Hepatocyte (in vitro differentiated cells): ENCODE data around the gene GGT6. TPM values are rescaled to one million over a fixed set of nuclear protein-coding genes. Genes with fewer than 3 reads are reported as not detected.
"Not testable (repeated sequence)": the region's sequence is repeated elsewhere in the genome, so short reads cannot be mapped to it uniquely, and the experiment has no call there.

Experiments
- DNase-seq: peaks from one replicate; pipeline ENCODE4 v3.0.0-alpha.2; 2016; ENCODE audit warnings: low spot score
- H2AFZ ChIP-seq: fragments of 200-600 bp; sonication (generic); 2 replicates; pipeline ENCODE4 v1.6.0; 2016; ENCODE audit warnings: antibody characterized with exemption, mild to moderate bottlenecking
- H3K27ac ChIP-seq: fragments of 200-600 bp; sonication (generic); 2 replicates; pipeline ENCODE4 v1.5.1; 2016; ENCODE audit warnings: mild to moderate bottlenecking
- H3K27me3 ChIP-seq: fragments of 200-600 bp; sonication (generic); 2 replicates; pipeline ENCODE4 v1.6.1; 2016
- H3K36me3 ChIP-seq: fragments of 200-600 bp; sonication (generic); replicated peaks from 2 replicates; pipeline ENCODE4 v1.5.1; 2016; ENCODE audit warnings: low read depth; ENCODE audit not compliant: insufficient read depth
- H3K4me1 ChIP-seq: fragments of 200-600 bp; sonication (generic); 2 replicates; pipeline ENCODE4 v1.5.1; 2016; ENCODE audit warnings: mild to moderate bottlenecking, moderate library complexity; ENCODE audit not compliant: insufficient read depth
- H3K4me2 ChIP-seq: fragments of 200-600 bp; sonication (generic); 2 replicates; pipeline ENCODE4 v1.6.0; 2016
- H3K4me3 ChIP-seq: fragments of 200-600 bp; sonication (generic); 2 replicates; pipeline ENCODE4 v1.5.1; 2016; ENCODE audit warnings: mild to moderate bottlenecking
- H3K79me2 ChIP-seq: fragments of 200-600 bp; sonication (generic); 2 replicates; pipeline ENCODE4 v1.6.0; 2017; ENCODE audit warnings: mild to moderate bottlenecking
- H3K9me2 ChIP-seq: fragments of 200-600 bp; sonication (generic); replicated peaks from 2 replicates; pipeline ENCODE4 v1.6.0; 2017; ENCODE audit warnings: mild to moderate bottlenecking; ENCODE audit not compliant: insufficient read depth
- H3K9me3 ChIP-seq: fragments of 200-600 bp; sonication (generic); 2 replicates; pipeline ENCODE4 v1.5.1; 2016; ENCODE audit warnings: low read depth, mild to moderate bottlenecking
- H4K20me1 ChIP-seq: fragments of 200-600 bp; sonication (generic); 2 replicates; pipeline ENCODE4 v1.6.0; 2016; ENCODE audit warnings: mild to moderate bottlenecking; ENCODE audit not compliant: insufficient read depth, poor library complexity, severe bottlenecking
- EZH2 ChIP-seq: fragments of 200-600 bp; sonication (generic); IDR thresholded peaks from 2 replicates; pipeline ENCODE4 v1.6.1; 2016; ENCODE audit warnings: antibody characterized with exemption, mild to moderate bottlenecking, borderline replicate concordance
- EZH2phosphoT487 ChIP-seq: fragments of 200-600 bp; sonication (generic); IDR thresholded peaks from one replicate; pipeline ENCODE4 v1.6.1; 2018; ENCODE audit warnings: antibody characterized with exemption, mild to moderate bottlenecking, low read depth, moderate library complexity; ENCODE audit not compliant: unreplicated experiment, severe bottlenecking
- WGBS: methylation state at CpG from one replicate; pipeline ENCODE4 v1.1.6; 2016; ENCODE audit warnings: low lambda C conversion rate; ENCODE audit errors: missing lambda C conversion rate; 5-methylcytosine and 5-hydroxymethylcytosine counted together
- polyA plus RNA-seq: library from polyadenylated mRNA; unstranded; fragments of >200 nt; fragmentation: Nextera tagmentation; extraction: Ambion mirVana; gene quantifications from 2 replicates; pipeline ENCODE4 v1.2.1, GENCODE V29; 2016
- total RNA-seq: library from RNA; depleted of rRNA; stranded (reverse); fragments of >200 nt; gene quantifications from 2 replicates; pipeline ENCODE4 v1.2.3, GENCODE V29; 2014
- TF ChIP-seq, protein P1 (sequence below): fragments of 200-600 bp; sonication (generic); IDR thresholded peaks from 2 replicates; pipeline ENCODE4 v1.5.1; 2016; ENCODE audit warnings: antibody characterized with exemption, mild to moderate bottlenecking; ENCODE audit not compliant: poor library complexity

The GGT6 gene
- total and polyA plus RNA-seq, 2 experiments from 2014 or later: not detected

DNA sequence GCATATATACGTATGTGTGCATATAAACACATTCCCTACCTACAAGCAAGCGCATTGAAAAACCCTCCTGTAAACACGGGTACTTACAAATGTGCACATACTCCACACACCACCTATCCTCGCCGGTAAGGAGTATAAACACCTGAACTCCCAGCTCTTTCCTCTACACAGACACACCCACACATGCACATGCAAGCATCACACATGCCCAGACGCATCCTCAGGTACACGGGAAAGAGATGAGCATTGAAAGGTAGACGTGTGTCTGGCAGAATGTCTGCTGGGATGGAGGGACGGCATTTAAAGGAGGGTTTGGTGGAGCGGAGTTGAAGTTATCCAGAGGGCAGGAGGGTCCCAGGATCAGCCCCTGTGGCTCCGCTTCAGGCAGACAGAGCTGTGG lies 19.3 kb upstream of the GGT6 start:
- Histone ChIP-seq H3K4me2 (no peak overlapping the region), H3K27ac (no peak overlapping the region), H3K36me3 (no peaks in the 10 kb centered on the region), H3K4me1 (peaks cover 30% of the 10 kb centered on the region), H3K27me3 (no peaks in the 10 kb centered on the region), H3K9me3 (no peaks in the 10 kb centered on the region), H2AFZ (no peak overlapping the region), H4K20me1 (no peaks in the 10 kb centered on the region), H3K9me2 (no peaks in the 10 kb centered on the region), H3K4me3 (no peak overlapping the region), H3K79me2 (peaks cover 16% of the 10 kb centered on the region)
- DNase-seq: no peak
- WGBS: 91% methylated on average over 11 of the region's 11 CpGs
- TF ChIP-seq, protein P1, sequence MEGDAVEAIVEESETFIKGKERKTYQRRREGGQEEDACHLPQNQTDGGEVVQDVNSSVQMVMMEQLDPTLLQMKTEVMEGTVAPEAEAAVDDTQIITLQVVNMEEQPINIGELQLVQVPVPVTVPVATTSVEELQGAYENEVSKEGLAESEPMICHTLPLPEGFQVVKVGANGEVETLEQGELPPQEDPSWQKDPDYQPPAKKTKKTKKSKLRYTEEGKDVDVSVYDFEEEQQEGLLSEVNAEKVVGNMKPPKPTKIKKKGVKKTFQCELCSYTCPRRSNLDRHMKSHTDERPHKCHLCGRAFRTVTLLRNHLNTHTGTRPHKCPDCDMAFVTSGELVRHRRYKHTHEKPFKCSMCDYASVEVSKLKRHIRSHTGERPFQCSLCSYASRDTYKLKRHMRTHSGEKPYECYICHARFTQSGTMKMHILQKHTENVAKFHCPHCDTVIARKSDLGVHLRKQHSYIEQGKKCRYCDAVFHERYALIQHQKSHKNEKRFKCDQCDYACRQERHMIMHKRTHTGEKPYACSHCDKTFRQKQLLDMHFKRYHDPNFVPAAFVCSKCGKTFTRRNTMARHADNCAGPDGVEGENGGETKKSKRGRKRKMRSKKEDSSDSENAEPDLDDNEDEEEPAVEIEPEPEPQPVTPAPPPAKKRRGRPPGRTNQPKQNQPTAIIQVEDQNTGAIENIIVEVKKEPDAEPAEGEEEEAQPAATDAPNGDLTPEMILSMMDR: no peak
- no peak for TF ChIP-seq EZH2
- no peak for TF ChIP-seq EZH2phosphoT487

DNA sequence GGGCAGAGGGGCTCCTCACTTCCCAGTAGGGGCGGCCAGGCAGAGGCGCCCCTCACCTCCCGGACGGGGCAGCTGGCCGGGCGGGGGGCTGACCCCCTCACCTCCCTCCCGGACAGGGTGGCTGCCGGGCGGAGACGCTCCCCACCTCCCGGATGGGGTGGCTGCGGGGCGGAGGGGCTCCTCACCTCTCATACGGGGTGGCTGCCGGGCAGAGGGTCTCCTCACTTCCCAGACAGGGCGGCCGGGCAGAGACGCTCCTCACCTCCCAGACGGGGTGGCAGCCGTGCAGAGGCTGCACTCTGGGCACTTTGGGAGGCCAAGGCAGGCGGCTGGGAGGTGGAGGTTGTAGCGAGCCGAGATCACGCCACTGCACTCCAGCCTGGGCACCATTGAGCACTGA lies 18.0 kb upstream of the GGT6 start:
- WGBS: 100% methylated on average over 7 of the region's 24 CpGs
- not testable (repeated sequence) for H2AFZ ChIP-seq
- H3K4me1 ChIP-seq: peaks cover 32% of the 10 kb centered on the region

DNA sequence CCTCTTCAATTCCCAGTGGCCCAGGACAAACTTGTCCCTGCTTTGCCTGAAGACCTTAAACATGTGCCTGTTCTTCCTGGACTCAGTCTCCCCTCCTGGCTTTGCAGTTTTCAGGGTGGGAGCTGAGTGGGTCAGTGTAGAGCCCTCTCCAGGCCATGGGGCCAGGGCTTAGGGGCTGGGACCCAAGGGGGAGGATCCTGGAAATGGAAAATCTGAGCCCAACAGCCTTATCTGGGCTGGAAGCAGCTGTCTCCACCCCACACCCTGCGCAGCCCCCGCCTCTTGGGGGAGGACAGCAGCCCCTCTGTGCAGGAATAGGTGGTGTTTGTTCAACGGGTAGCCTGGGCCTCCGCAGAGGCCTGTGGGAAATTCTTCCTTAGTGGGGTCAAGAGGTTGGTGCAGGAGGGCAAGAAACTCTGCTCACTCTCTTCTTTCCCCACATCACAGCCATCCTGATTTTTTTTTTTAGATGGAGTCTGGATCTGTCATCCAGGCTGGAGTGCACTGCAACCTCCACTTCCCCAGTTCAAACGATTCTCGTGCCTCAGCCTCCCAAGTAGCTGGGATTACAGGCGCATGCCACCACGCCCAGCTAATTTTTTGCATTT lies 17.1 kb upstream of the GGT6 start:
- peak overlapping the region; percentile 44 for H3K4me2 ChIP-seq
- TF ChIP-seq, protein P1: no peak
- TF ChIP-seq EZH2phosphoT487: no peak
- no peak for TF ChIP-seq EZH2

More for the DNA sequence above, 18.0 kb upstream of the GGT6 start:
- H3K9me2 ChIP-seq, H3K9me3 ChIP-seq, H3K4me3 ChIP-seq, H3K27me3 ChIP-seq, H3K4me2 ChIP-seq, H3K36me3 ChIP-seq, H4K20me1 ChIP-seq, H3K79me2 ChIP-seq, DNase-seq, H3K27ac ChIP-seq: not testable (repeated sequence)

DNA sequence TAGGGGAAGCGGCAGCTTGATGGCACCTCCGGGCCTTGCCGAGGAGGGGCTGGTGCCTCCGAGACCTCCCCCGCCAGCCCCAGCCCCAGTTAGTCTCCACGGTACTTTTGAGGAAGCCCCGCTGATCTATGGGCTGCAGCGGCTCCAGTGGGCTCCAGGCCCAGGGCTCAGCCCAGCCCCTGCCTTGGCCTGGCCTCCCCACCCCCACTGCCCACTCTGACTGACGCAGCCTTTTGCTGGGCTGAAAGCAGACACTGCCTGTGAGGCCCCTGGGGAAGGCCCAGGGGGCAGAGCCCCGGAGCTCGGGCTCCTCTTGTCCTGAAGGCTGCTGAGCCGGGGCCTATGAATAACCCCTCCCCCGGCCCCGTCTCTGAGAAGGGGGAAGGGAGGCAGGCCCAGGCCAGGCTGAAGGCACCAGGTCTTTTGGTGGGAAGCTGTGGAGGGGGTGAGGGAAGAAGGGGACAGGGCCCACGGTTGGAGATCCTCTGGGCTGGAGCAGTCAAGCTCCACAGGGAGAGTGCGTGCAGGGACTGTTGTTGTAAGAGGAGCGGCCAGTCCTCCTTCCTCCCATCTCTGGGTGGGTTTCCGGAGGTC lies 16.4 kb upstream of the GGT6 start:
- DNase-seq: peak; percentile 85
- Histone ChIP-seq H3K4me2 (peak overlapping the region; percentile 57), H3K9me2 (no peaks in the 10 kb centered on the region), H3K4me3 (no peak overlapping the region), H3K27me3 (no peaks in the 10 kb centered on the region), H3K9me3 (no peaks in the 10 kb centered on the region), H3K27ac (peak overlapping the region; percentile 86), H3K79me2 (no peaks in the 10 kb centered on the region), H3K36me3 (no peaks in the 10 kb centered on the region), H2AFZ (peak overlapping the region; percentile 26), H4K20me1 (no peaks in the 10 kb centered on the region), H3K4me1 (peaks cover 23% of the 10 kb centered on the region)
- WGBS: 31% methylated on average over 10 of the region's 18 CpGs
- TF ChIP-seq, protein P1: no peak
- TF ChIP-seq EZH2 (no peak), EZH2phosphoT487 (no peak)

More for the DNA sequence above, 17.1 kb upstream of the GGT6 start:
- WGBS: 67% methylated on average over 8 of the region's 8 CpGs
- Histone ChIP-seq H3K36me3 (no peaks in the 10 kb centered on the region), H3K27ac (peak overlapping the region; percentile 86), H3K79me2 (no peaks in the 10 kb centered on the region), H3K9me2 (no peaks in the 10 kb centered on the region), H2AFZ (peak overlapping the region; percentile 26), H3K4me3 (no peak overlapping the region), H3K4me1 (peaks cover 24% of the 10 kb centered on the region), H3K9me3 (no peaks in the 10 kb centered on the region), H3K27me3 (no peaks in the 10 kb centered on the region), H4K20me1 (no peaks in the 10 kb centered on the region)
- no peak for DNase-seq
